TTC549 (cell line): ENCODE data around the gene CATSPER2.
"Not testable (repeated sequence)": the region's sequence is repeated elsewhere in the genome, so short reads cannot be mapped to it uniquely, and the experiment has no call there.

ENCODE experiments used
- FAIRE-seq: peaks from 2 replicates; lab custom pipeline; 2012; peaks lifted over from hg19 to GRCh38; lab: Jason Lieb, UNC

The CATSPER2 gene

DNA sequence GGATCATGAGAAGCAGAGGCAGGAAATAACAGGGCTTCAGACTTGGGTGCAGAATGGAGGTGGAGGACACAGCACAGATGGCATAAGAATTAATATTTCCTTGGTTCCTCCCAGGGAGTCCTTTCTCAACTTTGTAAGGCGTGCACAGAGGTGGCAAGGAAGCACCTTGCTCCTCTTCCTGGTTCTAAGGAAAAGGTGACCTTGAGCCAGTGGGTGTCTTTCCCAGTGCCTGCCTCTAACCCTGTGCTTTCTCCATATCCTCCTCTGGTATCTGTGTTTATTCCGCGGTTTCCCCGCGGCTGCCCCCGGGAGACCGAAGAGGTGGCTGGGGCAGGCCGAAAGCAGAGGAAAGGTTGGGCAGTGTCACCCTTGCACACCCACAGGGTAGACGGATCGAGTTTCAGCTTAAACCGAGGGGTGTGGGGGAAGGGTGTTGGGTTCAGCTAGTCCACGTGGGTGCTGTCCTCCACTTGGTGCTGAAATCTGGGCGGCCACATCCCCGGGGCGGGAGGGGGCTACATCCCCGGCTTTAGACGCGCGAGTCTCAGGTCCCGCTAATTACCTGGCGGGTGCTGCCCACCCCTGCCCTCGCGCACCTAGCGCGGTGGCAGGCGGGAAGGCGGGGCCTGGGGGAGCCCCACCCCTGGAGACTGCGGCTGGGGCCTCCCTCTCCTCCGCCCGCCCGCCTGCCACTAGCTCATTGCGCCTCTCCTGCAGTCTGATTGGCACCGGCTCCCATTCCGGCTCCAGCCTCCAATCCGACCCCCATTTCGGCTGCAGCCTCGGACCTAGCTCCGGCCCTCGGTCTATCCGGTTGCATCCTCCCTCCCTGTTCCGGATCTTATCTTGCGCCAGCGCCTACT, 55.1 kb downstream of the CATSPER2 start, which contains the start of gene CKMT1B:
Gene CKMT1B, plus strand, starts transcription at position 700 of the 863 bp plus-strand sequence. CDS start 192 bp downstream, outside the sequence.
- not testable (repeated sequence) for FAIRE-seq

DNA sequence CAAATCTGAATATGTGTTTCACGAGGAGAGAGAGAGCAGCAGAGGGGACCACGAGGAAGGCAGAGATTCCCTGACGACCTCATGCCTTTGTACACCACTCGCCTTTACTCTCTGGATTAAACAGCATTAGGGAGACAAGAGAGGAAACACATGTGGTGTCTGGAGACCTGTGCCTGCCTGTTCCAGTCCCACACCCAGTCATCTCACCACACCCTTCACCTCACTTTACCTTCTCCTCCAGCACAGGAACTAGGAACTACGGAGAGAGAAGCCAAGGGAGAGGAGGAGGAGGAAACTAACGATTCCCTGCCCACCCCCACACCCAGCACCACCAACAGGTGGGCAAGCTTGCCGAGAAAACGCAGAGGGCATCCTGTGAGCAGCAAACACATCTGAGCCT, 55.8 kb downstream of the CATSPER2 start:
- not testable (repeated sequence) for FAIRE-seq

DNA sequence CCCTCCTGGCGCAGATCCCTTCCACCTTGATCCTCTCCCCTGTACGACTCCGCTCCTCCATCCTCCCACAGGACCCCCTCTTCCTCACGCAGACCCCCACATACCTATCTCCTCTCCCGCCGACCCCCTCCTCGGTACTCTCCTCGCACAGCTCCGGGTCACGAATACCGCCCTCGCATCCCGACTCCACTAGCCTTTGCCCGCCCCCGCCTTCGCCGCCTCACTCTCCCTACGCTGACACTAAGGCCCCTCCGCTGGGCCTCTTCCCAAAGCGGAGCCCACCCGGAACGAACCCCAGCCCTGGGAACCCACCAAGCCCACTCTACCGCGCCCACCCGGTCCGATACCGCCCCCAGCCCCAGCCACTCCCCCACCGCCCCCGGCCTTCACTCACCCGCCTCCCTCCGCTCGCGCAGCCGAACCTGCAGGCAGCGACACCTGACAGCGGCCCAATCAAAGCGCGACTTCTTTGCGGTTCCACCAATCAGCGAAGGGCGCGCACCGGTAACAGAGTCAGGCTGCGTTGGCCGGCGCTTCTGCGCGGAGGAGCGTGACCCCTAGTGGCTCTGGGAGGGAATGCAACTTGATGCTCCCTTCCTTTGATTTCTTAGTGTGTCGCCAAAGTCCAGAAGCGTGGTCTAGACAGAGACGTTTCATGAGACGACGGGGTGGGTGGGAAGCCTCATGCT, 58.7 kb downstream of the CATSPER2 start, which contains the start of gene PPIP5K1:
Gene PPIP5K1, minus strand, starts transcription at position 431 of the 689 bp plus-strand sequence. CDS start 5,704 bp downstream, outside the sequence.
- FAIRE-seq = peak; percentile 78
